NCI-H2227 (cell line): ENCODE data around the gene KNSTRN.
A peak's percentile ranks its signal among the peaks of the same experiment; 100 is the strongest.

Experiments used
- DNase-seq: peaks from one replicate; lab custom pipeline; 2025; ENCODE audit not compliant: unreplicated experiment; lab: John Stamatoyannopoulos, UW

Gene KNSTRN

DNA sequence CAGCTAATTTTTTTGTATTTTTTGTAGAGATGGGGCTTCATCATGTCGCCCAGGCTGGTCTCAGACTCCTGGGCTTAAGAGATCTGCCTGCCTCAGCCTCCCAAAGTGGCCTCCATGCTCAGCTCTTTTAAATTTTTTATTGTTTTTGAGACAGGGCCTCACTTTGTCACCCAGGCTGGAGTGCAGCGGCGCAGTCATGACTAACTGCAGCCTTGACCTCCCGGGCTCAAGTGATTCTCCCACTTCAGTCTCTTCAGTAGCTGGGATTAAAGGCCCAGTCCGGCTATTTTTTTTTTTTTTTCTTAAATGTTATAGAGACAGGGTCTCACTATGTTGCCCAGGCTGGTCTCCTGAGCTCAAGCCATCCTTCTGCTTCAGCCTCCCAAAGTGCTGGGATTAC, 43.2 kb downstream of the KNSTRN start:
- no peak for DNase-seq

DNA sequence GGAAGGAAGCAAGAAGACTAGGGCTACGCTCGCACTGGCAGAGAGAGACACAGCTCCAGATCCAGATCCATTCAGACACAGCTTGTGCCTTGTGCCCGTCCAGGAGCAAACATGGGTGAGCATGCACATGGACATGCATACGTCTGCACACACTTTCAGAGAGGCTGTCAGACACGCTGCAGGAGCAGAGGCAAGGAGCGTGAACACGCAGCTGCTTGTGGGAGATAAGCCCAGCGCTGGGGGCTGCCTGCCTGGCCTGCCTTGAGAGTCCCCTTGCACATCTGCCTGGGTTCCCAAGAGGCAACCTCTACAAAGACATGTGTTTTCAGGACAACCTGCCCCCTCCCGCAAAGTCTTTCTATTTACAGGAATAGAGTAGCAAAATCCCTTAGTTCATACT, 44.7 kb downstream of the KNSTRN start:
- no peak for DNase-seq

DNA sequence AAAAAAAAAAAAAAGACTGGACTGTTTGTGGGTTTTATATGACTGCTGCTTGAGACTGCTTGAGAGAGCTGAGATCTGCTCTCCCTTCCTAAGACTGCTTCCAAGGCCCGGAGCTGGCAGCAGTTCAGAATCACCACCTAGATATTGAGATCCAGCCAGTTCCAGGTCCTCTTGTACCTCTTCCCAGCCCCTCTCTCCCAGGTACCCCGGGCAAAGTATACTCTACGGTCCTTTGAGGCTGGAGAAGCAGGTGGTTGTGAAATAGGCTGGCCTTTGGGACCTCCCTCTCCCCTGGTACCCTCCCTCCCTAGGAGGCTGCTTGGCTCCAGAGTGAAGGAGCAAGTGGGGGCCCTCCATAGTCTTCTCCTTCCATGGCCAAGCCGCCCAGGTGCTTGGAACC, 45.7 kb downstream of the KNSTRN start:
- no peak for DNase-seq

DNA sequence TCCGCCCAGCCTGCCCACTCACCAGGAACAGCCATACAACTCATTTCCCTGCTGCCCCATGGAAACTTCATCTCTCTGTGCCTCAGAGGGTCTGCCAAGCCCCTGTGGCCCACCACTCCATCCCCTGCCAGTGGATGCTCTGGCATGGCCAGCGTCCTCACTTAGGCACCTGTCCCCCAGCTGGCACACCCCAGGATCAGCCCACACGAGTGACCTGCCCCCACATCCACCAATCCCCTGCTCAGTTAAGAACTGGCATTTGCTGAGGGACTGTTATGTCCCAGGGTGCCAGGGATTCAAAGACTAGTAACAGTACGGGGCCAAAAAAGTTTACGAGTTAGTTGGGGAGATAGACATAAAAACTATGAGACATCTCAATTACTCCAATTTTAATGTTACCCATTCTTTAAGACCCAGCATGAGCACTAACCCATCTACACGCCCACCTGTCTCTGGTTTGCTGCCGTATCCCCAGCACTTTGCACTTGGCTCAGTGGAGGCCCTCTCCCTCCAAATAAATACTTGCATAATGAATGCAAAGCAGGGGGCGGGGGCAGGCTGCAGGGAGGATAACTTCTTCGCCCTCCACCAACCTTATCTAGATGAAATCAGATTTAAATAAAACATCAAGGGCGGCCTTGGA, 46.7 kb downstream of the KNSTRN start:
- no peak for DNase-seq

DNA sequence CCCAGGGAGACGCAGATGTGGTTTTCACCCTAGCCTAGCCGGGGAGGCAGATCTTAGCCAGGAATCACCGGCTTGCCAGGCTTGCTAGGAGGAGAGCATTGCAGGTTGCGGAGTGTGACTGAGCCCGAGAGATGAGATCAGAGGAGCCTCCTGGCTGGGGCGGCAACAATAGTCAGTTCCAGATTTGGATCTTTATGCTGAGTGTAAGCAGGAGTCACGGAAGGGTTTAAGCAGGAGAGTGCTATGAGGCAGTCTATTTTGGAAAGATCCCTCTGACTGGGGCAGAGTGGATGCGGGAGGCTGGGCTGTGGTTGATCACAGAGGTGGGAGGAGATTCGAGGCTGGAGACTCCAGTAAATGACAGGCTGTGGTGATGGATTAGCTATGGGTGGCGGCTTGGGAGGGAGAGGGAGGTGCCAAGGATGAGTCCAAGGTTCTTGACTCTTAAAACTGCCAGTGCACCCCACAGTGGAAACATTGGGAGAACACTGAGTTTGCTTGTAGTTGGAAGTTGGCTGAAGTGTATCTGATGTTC, 47.8 kb downstream of the KNSTRN start:
- peak; percentile 55 for DNase-seq

DNA sequence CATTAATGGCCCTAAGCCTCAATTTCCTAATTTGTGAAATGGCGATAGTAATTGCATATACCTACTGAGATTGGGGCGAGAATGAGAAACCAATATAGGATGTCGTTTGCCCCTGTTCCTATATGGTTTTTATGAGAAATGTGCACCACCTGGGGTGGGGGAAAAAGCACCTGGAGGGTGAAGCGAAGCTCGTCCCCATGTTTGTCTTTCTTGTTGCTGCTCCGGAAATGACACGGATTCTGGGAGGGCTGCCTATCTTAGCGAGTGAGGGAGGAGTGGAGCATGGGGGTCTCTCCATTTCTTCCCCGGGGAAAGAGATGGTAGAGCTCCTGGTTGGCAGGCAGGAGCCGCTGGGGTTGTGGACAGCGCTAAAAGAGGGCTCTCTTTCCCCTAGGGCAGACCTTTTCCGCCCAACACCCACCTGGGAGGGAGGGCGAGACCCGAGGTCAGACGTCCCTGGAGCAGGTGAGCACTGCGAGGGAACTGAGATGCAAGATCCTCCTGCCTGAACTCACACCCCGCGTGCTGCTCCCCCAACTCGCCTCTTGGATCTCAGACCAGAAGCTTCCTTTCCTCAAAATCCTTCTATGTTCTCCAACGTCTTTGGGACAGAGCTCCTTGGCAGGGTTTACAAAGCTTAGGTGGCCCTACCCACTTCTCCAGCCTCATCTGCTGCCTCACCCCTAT, 52.6 kb downstream of the KNSTRN start:
- no peak for DNase-seq

DNA sequence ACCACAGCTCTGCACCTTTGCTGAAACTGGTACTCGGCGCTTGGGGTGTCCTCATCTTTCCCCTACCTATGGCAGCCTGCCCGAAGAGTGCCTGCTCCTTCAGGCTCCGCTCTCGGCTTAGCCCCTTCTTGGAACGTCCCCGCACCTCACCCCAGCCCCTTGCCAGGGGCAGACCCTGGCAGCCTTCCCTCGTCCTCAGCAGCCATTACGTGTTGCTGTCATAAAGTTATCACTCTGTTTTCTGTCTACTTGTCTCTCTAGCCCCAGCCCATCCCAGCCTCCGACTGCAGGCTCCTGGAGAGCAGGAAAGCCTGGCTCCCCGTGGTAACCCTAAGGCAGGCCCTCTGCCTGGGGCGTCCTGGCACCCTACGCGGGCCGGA, 53.2 kb downstream of the KNSTRN start:
- DNase-seq, result no peak

DNA sequence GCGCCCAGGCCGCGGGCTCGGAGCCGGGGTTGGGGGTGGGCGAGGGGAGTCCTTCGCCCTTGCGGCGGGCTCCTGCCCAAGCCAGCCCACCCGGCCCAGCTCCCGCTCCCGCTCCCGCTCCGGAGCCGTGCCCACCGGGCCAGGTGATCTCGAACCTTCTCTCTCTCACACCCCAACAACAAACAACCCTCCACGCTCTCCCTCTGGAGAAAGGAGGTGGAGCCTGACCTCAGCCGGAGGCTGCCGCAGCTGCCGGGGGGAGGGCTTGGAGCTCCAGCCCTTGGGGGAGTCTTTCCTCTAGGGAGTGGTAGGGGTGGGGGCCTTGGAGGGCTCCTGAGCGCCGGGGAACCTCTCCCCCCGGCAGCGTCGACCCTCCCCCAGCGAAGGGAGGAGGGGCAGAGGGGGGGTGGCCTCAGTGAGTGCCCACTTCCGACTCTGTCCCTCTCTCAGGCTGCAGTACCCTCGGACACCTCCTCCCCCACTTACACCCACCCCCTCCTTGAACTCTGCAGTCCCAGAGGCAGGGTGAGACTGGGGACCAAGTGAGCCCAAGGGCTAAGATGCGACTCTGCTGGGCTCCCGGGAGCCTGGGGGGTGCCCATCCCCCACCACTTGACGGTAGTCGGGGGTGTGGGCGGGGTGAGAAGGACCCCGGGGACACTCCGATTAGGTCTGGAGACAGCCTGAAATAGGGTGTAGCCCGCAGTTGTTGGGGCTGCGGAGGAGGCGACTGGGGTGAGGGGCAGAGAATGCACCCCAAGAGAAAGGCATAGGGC, 53.8 kb downstream of the KNSTRN start:
- peak; percentile 42 for DNase-seq

DNA sequence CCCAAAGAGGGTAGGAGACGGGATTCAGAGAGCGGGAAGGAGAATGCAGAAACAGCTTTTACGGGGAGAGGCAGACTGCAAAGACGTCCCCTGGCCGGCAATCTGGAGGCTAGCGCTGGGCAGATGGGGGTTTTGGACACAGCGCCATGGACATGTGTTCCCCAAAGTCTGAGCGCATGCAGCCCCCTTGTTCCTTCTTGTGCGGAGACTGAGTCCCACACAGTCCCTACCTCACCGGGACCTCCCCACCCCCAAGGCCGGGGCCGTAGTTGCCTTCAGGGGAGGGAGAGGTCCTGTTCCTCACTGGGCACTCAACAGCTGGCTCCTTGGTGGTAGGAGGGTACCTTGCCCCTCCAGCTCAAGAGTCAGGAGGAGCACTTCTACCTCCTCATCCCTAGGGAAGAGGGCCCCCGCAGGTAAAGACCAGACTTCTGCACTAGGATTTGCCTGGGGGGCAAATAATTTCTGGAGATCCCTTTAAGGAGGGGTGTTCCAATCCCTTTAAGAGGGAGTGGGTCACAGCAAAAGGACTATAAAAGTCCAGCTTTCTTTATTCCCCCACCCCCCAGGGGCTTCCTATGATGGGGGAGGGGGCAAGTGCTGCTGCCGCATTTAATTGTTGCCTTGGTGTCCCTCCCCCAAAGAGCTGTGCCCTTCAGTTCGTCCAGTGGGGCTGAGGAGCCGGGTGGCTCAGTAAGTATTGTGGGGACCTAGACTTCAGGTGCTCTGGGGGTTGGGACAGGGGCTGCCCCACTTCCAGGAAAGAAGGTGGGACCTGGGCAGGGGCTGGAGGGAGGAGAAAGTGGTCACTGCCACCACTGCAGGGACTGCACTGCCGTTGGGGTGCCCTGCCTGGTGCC, 54.6 kb downstream of the KNSTRN start:
- peak; percentile 24 for DNase-seq

DNA sequence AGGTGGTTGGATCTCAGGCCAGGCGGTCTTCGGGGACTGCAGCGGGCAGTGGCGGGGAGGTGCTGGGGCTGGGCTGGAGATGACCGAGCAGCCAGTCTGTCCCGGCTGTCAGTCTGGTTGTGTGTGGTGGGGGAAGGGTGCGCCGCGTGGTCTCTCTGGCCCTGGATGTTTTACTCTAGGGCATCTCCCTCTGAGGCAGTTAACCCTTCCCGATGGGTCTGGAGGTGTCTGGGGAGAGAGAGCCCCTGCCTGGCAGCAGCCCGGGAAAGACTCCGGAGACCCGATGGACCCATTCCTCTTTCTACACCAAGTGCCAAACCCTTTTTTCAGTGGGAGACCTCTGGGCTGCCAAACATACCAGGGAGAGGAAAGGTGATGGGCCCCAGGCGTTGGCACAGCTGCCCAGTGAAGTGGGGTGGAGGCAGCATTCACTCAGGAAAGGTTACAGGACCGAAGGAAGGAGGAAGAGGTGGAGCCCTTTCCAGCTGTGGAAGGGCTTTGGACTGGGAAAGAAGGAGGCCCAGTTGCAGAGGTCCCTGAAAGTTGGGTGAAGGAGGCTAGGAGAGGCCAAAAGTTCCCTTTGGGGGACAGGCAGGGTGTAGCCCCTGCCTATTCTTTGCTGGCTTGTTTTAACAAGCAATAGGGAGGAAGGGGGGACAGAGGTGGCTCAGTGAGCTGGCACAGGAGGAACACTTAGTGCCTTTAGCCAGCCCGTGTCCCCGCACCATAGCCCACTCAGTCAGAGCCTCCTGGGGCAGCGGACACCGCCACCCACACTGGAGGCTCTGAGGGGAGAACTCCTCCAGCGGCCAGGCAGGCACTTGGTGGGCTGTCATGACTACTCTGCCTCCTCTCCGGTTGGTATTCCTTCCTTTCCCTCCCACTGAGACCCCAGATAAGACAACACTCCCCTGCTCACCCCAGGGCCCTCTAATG, 55.5 kb downstream of the KNSTRN start:
- no peak for DNase-seq

DNA sequence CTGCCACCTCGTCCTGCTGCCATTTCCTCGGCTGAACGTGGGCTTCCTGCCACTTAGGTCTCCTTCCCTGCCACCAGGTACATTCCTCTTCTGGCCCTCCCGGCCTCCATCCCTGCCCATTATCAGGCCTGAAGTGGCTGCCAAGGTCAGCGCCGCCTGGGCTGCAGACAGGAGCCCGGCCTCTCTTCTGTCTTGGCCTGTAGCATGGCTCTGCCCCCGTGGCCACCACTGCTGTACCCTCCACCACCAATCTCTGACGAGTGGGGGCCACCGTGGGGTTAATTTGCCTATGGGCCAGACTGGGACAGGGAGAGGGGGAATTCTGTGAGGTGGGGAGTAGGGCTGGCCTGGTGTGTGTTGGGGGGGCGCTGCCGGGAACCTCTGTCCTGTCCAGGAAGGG, 56.2 kb downstream of the KNSTRN start:
- DNase-seq, result no peak

DNA sequence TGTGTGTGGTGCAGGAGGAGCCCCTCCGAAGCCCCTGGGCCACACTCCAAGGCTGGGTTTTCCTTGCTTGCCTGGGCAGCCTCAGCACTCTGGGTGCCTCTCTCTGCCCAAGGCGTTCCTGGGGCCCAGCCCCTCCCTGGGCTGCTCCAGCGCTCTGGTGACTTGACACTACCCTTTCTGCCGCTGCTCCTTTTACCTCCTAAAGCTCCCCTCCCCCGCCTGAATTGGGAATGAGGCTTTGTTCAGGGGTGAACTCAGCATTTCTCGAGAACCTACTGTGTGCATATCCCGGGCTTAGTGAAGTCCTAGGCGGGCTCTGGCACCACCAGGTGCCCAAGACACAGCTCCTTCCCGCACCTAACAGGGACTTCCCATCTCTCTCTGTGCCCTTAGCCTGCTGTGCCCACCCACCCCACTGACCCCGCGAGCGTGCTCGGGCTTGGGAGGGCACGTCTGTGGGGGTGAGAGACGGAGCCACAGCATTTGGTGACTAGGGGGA, 57.0 kb downstream of the KNSTRN start:
- peak; percentile 11 for DNase-seq

DNA sequence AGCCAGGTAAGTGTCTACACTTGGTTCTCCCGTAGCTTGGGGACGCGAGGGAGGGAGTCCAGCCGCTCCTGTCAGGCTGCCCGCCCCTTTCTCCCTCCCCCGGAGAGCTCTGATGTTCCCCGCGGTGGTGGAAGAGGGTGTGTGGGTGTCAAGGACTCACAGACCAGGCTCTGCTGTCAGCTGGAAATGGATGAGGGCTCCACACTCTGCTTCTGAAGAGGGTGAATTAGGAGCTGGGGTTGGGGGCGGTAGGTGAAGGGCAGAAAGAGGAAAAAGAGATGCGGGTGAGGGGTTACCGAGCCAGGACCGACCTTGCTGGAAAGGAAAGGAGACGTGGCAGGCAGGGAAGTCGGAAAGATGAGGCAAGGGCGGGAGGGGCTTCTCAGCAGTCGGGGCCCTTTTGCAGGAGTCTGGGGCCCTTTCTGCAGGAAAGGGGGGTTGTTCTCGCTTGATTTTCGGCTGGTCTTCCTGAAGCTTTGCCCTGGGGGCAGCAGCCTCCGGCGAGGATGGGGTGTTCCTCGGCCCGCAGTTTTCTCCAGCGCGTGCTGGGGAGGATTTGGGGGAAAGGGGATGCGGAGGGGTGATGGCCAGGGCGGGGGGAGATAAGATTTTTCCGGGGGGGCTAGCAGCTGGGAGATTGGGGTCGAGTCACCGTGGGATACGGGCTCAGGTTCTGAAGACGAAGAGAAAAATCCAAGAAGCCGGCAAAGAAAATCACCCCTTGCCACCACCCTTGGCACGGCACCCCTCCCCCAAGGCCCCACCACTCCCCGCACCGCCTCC, 57.6 kb downstream of the KNSTRN start:
- DNase-seq, result peak; percentile 28

DNA sequence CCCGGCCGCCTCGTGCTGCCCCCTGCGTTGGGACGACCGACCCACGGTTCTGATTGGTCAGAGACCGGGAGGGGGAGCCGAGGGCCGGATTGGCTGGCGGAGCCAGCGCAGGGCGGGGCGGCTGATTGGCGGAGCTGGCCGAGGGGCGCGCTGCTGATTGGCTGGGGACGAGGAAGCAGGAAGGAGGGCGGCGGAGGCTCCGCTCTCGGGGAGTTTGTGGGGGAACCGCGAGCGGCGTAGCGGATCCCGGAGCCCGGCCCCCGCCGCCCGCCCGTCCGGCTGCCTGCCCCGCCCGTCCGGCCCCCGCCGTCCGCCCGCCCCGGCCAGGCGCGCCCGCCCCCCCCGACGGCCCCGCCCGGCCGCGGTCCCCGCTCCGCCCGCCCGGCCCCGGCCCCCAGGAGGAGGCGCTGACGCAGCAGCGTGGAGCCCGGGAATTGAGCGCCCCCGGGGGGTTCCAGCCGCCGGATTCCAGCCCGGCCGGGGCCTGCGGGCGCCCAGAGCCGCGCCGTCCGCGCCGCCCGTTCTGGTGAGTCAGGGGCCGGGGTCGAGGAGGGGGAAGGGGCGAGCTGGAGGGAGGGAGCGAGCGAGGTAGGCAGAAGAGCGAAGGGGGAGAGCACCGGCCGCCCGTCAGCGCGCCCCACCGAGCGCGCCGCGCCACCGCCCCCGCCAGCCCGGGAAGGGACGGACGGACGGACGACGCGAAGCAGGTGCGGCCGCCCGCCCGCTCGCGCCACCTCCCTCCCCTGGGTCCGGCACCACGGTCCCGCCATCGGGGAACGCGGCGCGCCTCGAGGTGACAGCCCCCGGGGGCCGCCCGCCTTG, 58.4 kb downstream of the KNSTRN start, which contains the start of gene BAHD1:
Gene BAHD1 (plus strand): TSS at position 211 of the 822 bp plus-strand sequence. CDS start 17,512 bp downstream, outside the sequence.
- peak; percentile 95 for DNase-seq

DNA sequence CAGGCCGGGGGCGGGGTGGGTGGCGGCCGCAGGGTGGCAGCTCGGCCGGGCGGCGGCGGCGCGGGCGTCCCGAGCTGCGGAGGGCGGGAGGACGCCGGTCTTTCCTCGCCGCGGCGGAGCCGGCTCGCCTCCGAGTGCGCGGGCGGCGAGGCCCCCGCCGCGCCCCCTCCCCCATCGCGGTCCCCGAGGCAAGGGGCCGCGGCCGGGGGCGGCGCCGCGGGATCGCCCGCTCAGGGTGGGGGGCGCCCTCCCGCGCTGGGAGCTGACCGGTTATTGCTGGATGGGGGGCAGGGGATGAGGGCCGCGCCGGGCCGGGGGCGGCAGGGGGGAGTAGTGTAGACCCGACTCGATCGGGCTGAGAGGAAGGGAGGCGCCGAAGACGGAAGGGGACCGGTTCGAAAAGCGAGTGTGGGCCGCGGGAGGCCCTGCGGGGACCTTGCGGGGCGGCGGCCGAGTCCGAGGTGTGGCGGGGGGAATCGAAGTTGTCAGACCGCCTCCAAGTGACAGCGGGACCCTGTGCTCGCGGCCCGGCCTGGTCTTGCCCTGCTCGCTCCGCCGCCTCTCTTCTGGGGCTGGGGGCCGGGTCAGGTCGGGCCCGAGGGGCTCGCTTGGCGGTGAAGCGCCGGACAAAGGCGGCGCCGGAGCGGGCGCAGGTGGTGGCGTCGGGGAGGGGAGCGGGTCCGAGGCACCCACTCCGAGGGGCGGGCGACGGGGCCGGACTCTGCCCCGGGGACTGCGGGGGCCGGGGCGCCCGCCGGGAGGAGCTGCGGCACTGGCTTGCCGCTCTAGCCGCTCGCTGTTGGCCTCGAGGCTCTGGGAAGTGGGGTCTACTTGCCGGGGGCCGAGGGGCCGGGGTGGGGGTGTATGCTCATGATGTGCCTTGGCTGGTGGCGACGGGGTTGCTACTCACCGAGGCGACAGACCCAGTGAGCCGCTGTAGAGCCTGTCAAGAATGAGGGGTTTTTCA, 59.3 kb downstream of the KNSTRN start:
- peak; percentile 26 for DNase-seq

DNA sequence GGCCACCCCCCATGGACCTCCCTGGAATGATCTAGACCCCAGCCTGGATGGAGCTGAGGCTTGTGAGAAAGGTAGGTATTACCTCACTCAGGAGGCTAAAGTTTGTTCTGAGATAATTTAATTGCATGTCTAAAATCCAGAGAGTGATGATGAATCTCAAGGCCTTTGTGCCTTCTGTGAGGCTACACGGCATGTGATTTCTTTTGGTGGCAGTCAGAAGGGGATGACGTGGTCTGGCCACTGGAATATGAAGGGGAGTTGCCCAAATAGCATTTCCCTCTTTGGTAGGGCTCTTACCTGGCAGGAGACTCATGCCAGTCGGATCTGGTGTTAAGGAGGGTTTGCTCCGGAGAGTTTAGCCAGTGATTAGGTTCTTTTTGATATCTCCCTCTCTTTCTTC, 60.7 kb downstream of the KNSTRN start:
- no peak for DNase-seq

DNA sequence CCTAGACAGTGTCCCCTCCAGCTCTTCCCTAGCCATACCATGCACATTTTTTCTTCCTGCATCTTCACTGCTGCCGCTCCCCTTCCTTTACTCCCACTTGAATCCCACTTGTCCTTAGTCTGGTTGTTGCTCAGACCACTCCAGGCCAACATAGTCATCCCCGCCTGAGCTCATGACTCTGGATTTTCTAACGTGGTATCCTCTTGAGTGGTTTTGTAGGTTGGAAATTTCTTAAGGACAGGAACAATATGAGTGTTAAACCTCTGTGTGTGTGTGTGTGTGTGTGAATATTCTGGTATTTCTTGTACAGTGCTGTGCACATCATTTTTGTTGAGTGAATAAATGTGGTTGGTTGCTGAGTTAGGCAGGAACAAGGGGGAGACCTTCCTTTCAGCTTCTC, 61.3 kb downstream of the KNSTRN start:
- DNase-seq, result no peak
